Esophagus muscularis mucosa (tissue), 3 donors: ENCODE measurements around the gene SPARCL1.

Source experiments
- CTCF ChIP-seq, 3 experiments: fragments of 200-600 bp in 2 of 3; fragments of 450-650 bp in 1 of 3; sonication (generic) in 2 of 3; IDR thresholded peaks; one replicate each; pipeline ENCODE4 v1.5.1; 2017 to 2019; ENCODE audit warnings: antibody characterized with exemption in 3 of 3, mild to moderate bottlenecking in 2 of 3, moderate library complexity in 1 of 3
- POLR2AphosphoS5 ChIP-seq, 2 donors: sonication (generic); formaldehyde crosslinking; IDR thresholded peaks; one replicate each; pipeline ENCODE4 v1.6.1; 2017; ENCODE audit warnings: antibody characterized with exemption in 2 of 2

GRCh38 chr4:87555773-87556619, 26.8 kb upstream of the SPARCL1 start:
- no peak for TF ChIP-seq CTCF (IDR thresholded peaks at IDR 0.05)
- peak; percentile 36 to 37 for TF ChIP-seq POLR2AphosphoS5 (IDR thresholded peaks at IDR 0.05)
